K562 (cell line): Measurements from ENCODE around the gene TCEAL6. TPM values are rescaled to one million over a fixed set of nuclear protein-coding genes. Genes with fewer than 3 reads are reported as not detected.
"Not testable (repeated sequence)": the region's sequence is repeated elsewhere in the genome, so short reads cannot be mapped to it uniquely, and the experiment has no call there.

Experiments used
- ATAC-seq: fragments of 200-7000 bp; cut with Tn5 transposase; 3 replicates; pipeline ENCODE4 v1.9.1; 2020; ENCODE audit warnings: moderate library complexity
- BruUV-seq: library from RNA; stranded (reverse); fragments of 400-500 nt; replicated peaks from 2 replicates; lab custom pipeline; 2021; lab: Mats Ljungman, UMichigan
- CTCF ChIA-PET: fragments of 300-600 bp; formaldehyde crosslinking; extraction: SDS; loops from one replicate; lab custom pipeline; 2021; ENCODE audit warnings: low intra/inter-chr PET ratio; lab: Yijun Ruan, JAX
- POLR2A ChIA-PET: fragments of 300-600, 350-650 bp; sonication (Branson Sonifier 250); formaldehyde crosslinking; extraction: SDS; loops from one replicate; lab custom pipeline; 2021; ENCODE audit warnings: antibody characterized with exemption, inconsistent platforms; lab: Yijun Ruan, JAX
- DNase-seq, 4 experiments: peaks; one replicate each; pipeline versions ENCODE4 v3.0.0 to v3.0.0-alpha.2; 2011 to 2018; ENCODE audit warnings: low spot score in 3 of 4, mixed read lengths in 3 of 4; ENCODE audit errors: extremely low read depth in 1 of 4
- FAIRE-seq: peaks from 2 replicates; lab custom pipeline; 2011; peaks lifted over from hg19 to GRCh38; lab: Jason Lieb, UNC
- H2AFZ ChIP-seq: 2 replicates; pipeline ENCODE4 v1.6.0; 2011; ENCODE audit warnings: low read depth, low read length, control low read depth, inconsistent platforms
- H3K27ac ChIP-seq: fragments of 200-600 bp; 3 replicates; pipeline ENCODE4 v1.8.0; 2011; ENCODE audit warnings: low read depth, mild to moderate bottlenecking, control low read depth, inconsistent platforms, low read length, moderate library complexity, mixed read lengths; ENCODE audit errors: extremely low read depth
- H3K27me3 ChIP-seq, 2 experiments: fragments of 300-600 bp in 1 of 2; 2 replicates in 1 of 2; 3 replicates in 1 of 2; pipeline versions ENCODE4 v1.6.0 to v1.8.0; 2011; ENCODE audit warnings: inconsistent platforms in 2 of 2, low read length in 2 of 2, mild to moderate bottlenecking in 1 of 2, mixed read lengths in 1 of 2, moderate library complexity in 1 of 2; ENCODE audit not compliant: control insufficient read depth in 2 of 2, insufficient read depth in 2 of 2
- H3K36me3 ChIP-seq: fragments of 300-600 bp; 3 replicates; pipeline ENCODE4 v1.8.0; 2011; ENCODE audit warnings: mild to moderate bottlenecking, low read length, inconsistent platforms; ENCODE audit not compliant: control insufficient read depth, insufficient read depth
- H3K4me1 ChIP-seq, 2 experiments: fragments of 200-600 bp in 1 of 2; replicated peaks in 1 of 2; 2 replicates in 1 of 2; 3 replicates in 1 of 2; pipeline versions ENCODE4 v1.5.1 to v1.8.0; 2011; ENCODE audit warnings: inconsistent platforms in 2 of 2, low read length in 2 of 2, mild to moderate bottlenecking in 1 of 2, mixed read lengths in 1 of 2, moderate library complexity in 1 of 2; ENCODE audit not compliant: control insufficient read depth in 2 of 2, insufficient read depth in 2 of 2
- H3K4me2 ChIP-seq: 2 replicates; pipeline ENCODE4 v1.6.1; 2011; ENCODE audit warnings: low read length, control low read depth, inconsistent platforms, mixed read lengths; ENCODE audit not compliant: insufficient read depth
- H3K4me3 ChIP-seq: fragments of 200-600 bp; sonication (generic), shearing (Covaris generic); 2 replicates; pipeline ENCODE4 v1.5.1; 2016; ENCODE audit warnings: control low read depth, inconsistent platforms
- H3K79me2 ChIP-seq: fragments of 200-600 bp; 3 replicates; pipeline ENCODE4 v1.8.0; 2011; ENCODE audit warnings: low read length, inconsistent platforms; ENCODE audit not compliant: control insufficient read depth, insufficient read depth
- H3K9ac ChIP-seq, 2 experiments: 2 replicates each; pipeline versions ENCODE4 v1.6.0 to v1.6.1; 2011; ENCODE audit warnings: low read depth in 2 of 2, low read length in 2 of 2, control low read depth in 1 of 2, inconsistent platforms in 1 of 2, mild to moderate bottlenecking in 1 of 2, mixed read lengths in 1 of 2; ENCODE audit not compliant: insufficient read depth in 1 of 2
- H3K9me1 ChIP-seq: one replicate; pipeline ENCODE4 v1.6.0; 2011; ENCODE audit warnings: inconsistent platforms, mild to moderate bottlenecking, low read length, moderate library complexity; ENCODE audit not compliant: control insufficient read depth, insufficient read depth
- H3K9me3 ChIP-seq: replicated peaks from 2 replicates; pipeline ENCODE4 v1.5.1; 2011; ENCODE audit warnings: low read depth, low read length, inconsistent platforms; ENCODE audit not compliant: control insufficient read depth, insufficient read depth
- H4K20me1 ChIP-seq: replicated peaks from 2 replicates; pipeline ENCODE4 v1.6.1; 2011; ENCODE audit warnings: low read length, inconsistent platforms, mixed read lengths; ENCODE audit not compliant: control insufficient read depth, insufficient read depth
- LARP7 ChIP-seq: fragments of 450-650 bp; IDR thresholded peaks from 2 replicates; pipeline ENCODE4 v1.6.1; 2016
- PRMT5 ChIP-seq: sonication (generic); formaldehyde crosslinking; IDR thresholded peaks from 2 replicates; pipeline ENCODE4 v1.5.0; 2020; ENCODE audit warnings: missing genetic modification reagents
- TCFL5 ChIP-seq: fragments of 250-450 bp; sonication (Bioruptor Pico); conservative IDR thresholded peaks from 2 replicates; pipeline ENCODE4 v1.6.1; 2021; ENCODE audit warnings: mild to moderate bottlenecking, moderate library complexity, matching md5 sums
- WHSC1 ChIP-seq: IDR thresholded peaks from one replicate; pipeline ENCODE4 v1.6.1; 2012; ENCODE audit warnings: low read length, control low read depth, inconsistent platforms
- ZNF282 ChIP-seq: sonication (generic); formaldehyde crosslinking; IDR thresholded peaks from 2 replicates; pipeline ENCODE4 v1.8.1; 2023; ENCODE audit warnings: missing genetic modification reagents
- WGBS: fragments of 100-300 bp; shearing (Covaris generic); methylation state at CpG from one replicate; pipeline ENCODE4 v1.1.6; 2016; ENCODE audit warnings: low coverage, mixed read lengths; ENCODE audit not compliant: insufficient coverage; ENCODE audit errors: missing lambda C conversion rate; 5-methylcytosine and 5-hydroxymethylcytosine counted together
- in situ Hi-C: fragments of 300-500 bp; cut with MboI; formaldehyde crosslinking; loops from 4 replicates; pipeline ENCODE4 v1.15.0; 2018; ENCODE audit warnings: inconsistent platforms, mixed read lengths
- intact Hi-C: fragments of 100-400 bp; cut with micrococcal nuclease; formaldehyde crosslinking; loops from 2 replicates; pipeline ENCODE4 v1.14.2; 2022
- polyA plus RNA-seq, 8 experiments: library from polyadenylated mRNA; depleted of rRNA in 4 of 8; stranded (reverse) in 5 of 8; unstranded in 3 of 8; fragments of >200 nt; fragmentation: Nextera tagmentation in 2 of 8; fragmentation: Illumina TruSeq in 1 of 8; extraction: Ambion mirVana in 2 of 8; extraction: Trizol in 1 of 8; gene quantifications; 2 replicates each; pipeline versions ENCODE4 v1.2.1 to v1.2.3, GENCODE V29; 2011 to 2014; ENCODE audit warnings: inconsistent platforms in 1 of 8, missing spikeins in 1 of 8
- total RNA-seq, 7 experiments: library from RNA; depleted of rRNA in 6 of 7; stranded (reverse); fragments of >200 nt in 6 of 7; fragmentation: Illumina TruSeq in 2 of 7; extraction: Trizol in 2 of 7; gene quantifications; 2 replicates each; pipeline versions ENCODE4 v1.2.1 to v1.2.3, GENCODE V29; 2011 to 2021; ENCODE audit warnings: low replicate concordance in 1 of 7
- TF ChIP-seq, protein P1 (sequence below): sonication (generic); formaldehyde crosslinking; IDR thresholded peaks from 2 replicates; pipeline ENCODE4 v1.8.1; 2023; ENCODE audit warnings: missing genetic modification reagents, mild to moderate bottlenecking, borderline replicate concordance
- TF ChIP-seq, protein P2 (sequence below): sonication (generic); formaldehyde crosslinking; IDR thresholded peaks from 2 replicates; pipeline ENCODE4 v1.9.0; 2022; ENCODE audit warnings: mild to moderate bottlenecking, missing genetic modification reagents
- TF ChIP-seq, protein P3 (sequence below): fragments of 250-450 bp; sonication (Bioruptor Pico); IDR thresholded peaks from 2 replicates; pipeline ENCODE4 v1.4.0; 2020; ENCODE audit warnings: mild to moderate bottlenecking

The TCEAL6 gene
- total and polyA plus RNA-seq, 9 of the 15 experiments (the other 6 are each of a cell fraction or from before 2014, with no cell fraction given), result not detected

DNA sequence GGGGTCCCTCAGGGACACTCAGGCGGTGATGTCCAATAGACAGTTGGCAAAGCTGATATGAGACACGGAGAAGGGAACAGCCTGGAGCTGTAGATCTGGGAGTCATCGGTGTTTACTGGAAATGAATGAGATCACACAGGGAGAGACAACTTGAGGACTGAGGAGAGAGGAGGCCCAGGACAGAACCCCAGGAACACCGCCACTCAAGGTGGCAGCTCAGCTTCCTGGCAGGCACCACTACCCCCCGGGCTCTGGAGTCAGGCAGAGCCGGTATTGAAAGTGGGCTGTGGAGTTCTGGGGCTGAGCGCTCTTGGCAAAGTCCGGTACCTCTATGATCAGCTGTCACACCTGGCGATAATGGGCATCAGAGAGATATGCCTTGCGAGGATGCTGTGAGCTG lies 17.3 kb downstream of the TCEAL6 start:
- CTCF ChIA-PET, H3K4me2 ChIP-seq, FAIRE-seq: not testable (repeated sequence)

DNA sequence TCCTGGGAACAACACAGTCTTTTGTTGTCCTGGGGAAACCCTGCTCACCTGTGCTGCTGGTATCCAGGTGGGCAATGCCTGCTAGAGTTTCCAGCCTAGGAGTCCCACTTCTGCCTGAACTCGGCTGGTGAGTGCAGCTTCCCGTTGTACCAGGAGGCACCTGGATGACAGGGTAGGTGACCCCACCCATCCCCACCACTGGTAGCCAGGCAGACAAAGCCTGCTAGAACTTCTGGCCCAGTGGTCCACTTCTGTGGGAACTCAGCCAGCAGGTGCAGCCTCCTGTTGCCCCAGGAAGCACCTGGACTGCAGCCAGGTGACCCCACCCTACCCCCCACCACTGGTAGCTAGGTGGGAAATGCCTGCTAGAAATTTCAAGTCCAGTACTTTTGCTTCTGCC lies 26.5 kb downstream of the TCEAL6 start:
- no peak overlapping the region for H3K9ac ChIP-seq
- no peak overlapping the region for H2AFZ ChIP-seq
- ATAC-seq (no peak), FAIRE-seq (no peak), DNase-seq (no peak)
- no peak overlapping the region for H3K4me2 ChIP-seq
- H3K79me2 ChIP-seq, result no peaks in the 10 kb centered on the region
- no CpG with 5 or more reads among the region's 2 CpGs for WGBS
- ChIA-PET POLR2A (no interaction called here), CTCF (no interaction called here)
- no peak overlapping the region for H3K27ac ChIP-seq
- no peaks in the 10 kb centered on the region for H3K27me3 ChIP-seq
- H3K9me1 ChIP-seq, result no peaks in the 10 kb centered on the region
- H3K36me3 ChIP-seq, result no peaks in the 10 kb centered on the region
- H4K20me1 ChIP-seq, result no peaks in the 10 kb centered on the region
- H3K4me1 ChIP-seq, result no peaks in the 10 kb centered on the region
- in situ Hi-C loops (no loop called here), intact Hi-C loops (no loop called here)
- BruUV-seq, result no TSS peak
- H3K9me3 ChIP-seq, result no peaks in the 10 kb centered on the region
- H3K4me3 ChIP-seq, result no peak overlapping the region
- TF ChIP-seq TCFL5 (CRISPR knock-in tag) (no peak), PRMT5 (CRISPR knock-in tag) (no peak), WHSC1 (no peak), ZNF282 (CRISPR knock-in tag) (no peak), LARP7 (no peak)
- TF ChIP-seq, protein P1, sequence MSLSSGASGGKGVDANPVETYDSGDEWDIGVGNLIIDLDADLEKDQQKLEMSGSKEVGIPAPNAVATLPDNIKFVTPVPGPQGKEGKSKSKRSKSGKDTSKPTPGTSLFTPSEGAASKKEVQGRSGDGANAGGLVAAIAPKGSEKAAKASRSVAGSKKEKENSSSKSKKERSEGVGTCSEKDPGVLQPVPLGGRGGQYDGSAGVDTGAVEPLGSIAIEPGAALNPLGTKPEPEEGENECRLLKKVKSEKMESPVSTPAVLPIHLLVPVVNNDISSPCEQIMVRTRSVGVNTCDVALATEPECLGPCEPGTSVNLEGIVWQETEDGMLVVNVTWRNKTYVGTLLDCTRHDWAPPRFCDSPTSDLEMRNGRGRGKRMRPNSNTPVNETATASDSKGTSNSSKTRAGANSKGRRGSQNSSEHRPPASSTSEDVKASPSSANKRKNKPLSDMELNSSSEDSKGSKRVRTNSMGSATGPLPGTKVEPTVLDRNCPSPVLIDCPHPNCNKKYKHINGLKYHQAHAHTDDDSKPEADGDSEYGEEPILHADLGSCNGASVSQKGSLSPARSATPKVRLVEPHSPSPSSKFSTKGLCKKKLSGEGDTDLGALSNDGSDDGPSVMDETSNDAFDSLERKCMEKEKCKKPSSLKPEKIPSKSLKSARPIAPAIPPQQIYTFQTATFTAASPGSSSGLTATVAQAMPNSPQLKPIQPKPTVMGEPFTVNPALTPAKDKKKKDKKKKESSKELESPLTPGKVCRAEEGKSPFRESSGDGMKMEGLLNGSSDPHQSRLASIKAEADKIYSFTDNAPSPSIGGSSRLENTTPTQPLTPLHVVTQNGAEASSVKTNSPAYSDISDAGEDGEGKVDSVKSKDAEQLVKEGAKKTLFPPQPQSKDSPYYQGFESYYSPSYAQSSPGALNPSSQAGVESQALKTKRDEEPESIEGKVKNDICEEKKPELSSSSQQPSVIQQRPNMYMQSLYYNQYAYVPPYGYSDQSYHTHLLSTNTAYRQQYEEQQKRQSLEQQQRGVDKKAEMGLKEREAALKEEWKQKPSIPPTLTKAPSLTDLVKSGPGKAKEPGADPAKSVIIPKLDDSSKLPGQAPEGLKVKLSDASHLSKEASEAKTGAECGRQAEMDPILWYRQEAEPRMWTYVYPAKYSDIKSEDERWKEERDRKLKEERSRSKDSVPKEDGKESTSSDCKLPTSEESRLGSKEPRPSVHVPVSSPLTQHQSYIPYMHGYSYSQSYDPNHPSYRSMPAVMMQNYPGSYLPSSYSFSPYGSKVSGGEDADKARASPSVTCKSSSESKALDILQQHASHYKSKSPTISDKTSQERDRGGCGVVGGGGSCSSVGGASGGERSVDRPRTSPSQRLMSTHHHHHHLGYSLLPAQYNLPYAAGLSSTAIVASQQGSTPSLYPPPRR (CRISPR knock-in tag), result no peak
- TF ChIP-seq, protein P2, sequence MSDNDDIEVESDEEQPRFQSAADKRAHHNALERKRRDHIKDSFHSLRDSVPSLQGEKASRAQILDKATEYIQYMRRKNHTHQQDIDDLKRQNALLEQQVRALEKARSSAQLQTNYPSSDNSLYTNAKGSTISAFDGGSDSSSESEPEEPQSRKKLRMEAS (CRISPR knock-in tag), result no peak
- TF ChIP-seq, protein P3, sequence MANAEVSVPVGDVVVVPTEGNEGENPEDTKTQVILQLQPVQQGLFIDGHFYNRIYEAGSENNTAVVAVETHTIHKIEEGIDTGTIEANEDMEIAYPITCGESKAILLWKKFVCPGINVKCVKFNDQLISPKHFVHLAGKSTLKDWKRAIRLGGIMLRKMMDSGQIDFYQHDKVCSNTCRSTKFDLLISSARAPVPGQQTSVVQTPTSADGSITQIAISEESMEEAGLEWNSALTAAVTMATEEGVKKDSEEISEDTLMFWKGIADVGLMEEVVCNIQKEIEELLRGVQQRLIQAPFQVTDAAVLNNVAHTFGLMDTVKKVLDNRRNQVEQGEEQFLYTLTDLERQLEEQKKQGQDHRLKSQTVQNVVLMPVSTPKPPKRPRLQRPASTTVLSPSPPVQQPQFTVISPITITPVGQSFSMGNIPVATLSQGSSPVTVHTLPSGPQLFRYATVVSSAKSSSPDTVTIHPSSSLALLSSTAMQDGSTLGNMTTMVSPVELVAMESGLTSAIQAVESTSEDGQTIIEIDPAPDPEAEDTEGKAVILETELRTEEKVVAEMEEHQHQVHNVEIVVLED (CRISPR knock-in tag), result no peak

More for the DNA sequence above, 17.3 kb downstream of the TCEAL6 start:
- H3K9me1 ChIP-seq, H3K27me3 ChIP-seq, BruUV-seq, H3K9me3 ChIP-seq, H3K27ac ChIP-seq, H3K9ac ChIP-seq, in situ Hi-C loops, H4K20me1 ChIP-seq, H2AFZ ChIP-seq, H3K79me2 ChIP-seq, H3K36me3 ChIP-seq, H3K4me1 ChIP-seq, ATAC-seq, POLR2A ChIA-PET, DNase-seq, intact Hi-C loops, H3K4me3 ChIP-seq: not testable (repeated sequence)
- WGBS, result 0% methylated on average over 6 of the region's 10 CpGs
